Common myeloid progenitor, CD34-positive (primary cell): ENCODE data around the gene ARHGEF7.

Experiments
- CTCF ChIA-PET: fragments of 350-600 bp; sonication (Branson Sonifier 250); formaldehyde crosslinking; loops from one replicate; lab custom pipeline; 2021; ENCODE audit warnings: antibody characterized with exemption; lab: Charles Lee
- POLR2A ChIA-PET: fragments of 350-600 bp; sonication (Branson Sonifier 250); formaldehyde crosslinking; loops from one replicate; lab custom pipeline; 2021; ENCODE audit warnings: antibody characterized with exemption; lab: Charles Lee
- DNase-seq, 3 donors: peaks; one replicate each; pipeline versions ENCODE4 v3.0.0 to v3.0.0-alpha.2; 2013
- H3K27ac ChIP-seq, 2 experiments: 1 replicate in 1 of 2; 2 replicates in 1 of 2; pipeline ENCODE4 v1.7.0; 2013; ENCODE audit warnings: inconsistent platforms in 2 of 2, low read length in 2 of 2, mild to moderate bottlenecking in 2 of 2, low read depth in 1 of 2, moderate library complexity in 1 of 2; ENCODE audit not compliant: severe bottlenecking in 2 of 2, insufficient read depth in 1 of 2, poor library complexity in 1 of 2
- H3K27me3 ChIP-seq, 5 experiments: replicated peaks in 2 of 5; 1 replicate in 3 of 5; 2 replicates in 2 of 5; pipeline versions ENCODE4 v1.6.1 to v1.7.0; 2013; ENCODE audit warnings: low read length in 4 of 5, mild to moderate bottlenecking in 2 of 5, moderate library complexity in 2 of 5, inconsistent platforms in 1 of 5; ENCODE audit not compliant: insufficient read depth in 5 of 5, control insufficient read depth in 4 of 5
- H3K36me3 ChIP-seq, 4 experiments: 1 replicate in 2 of 4; 2 replicates in 2 of 4; pipeline versions ENCODE4 v1.6.1 to v1.7.0; 2013; ENCODE audit warnings: low read length in 3 of 4, control low read depth in 1 of 4, mild to moderate bottlenecking in 1 of 4; ENCODE audit not compliant: control insufficient read depth in 4 of 4, insufficient read depth in 4 of 4
- H3K4me1 ChIP-seq, 4 experiments: 1 replicate in 3 of 4; 2 replicates in 1 of 4; pipeline versions ENCODE4 v1.6.1 to v1.7.1; 2013; ENCODE audit warnings: low read length in 3 of 4, mild to moderate bottlenecking in 3 of 4, control low read depth in 1 of 4, inconsistent platforms in 1 of 4, moderate library complexity in 1 of 4; ENCODE audit not compliant: control insufficient read depth in 4 of 4, insufficient read depth in 4 of 4; ENCODE audit errors: control extremely low read depth in 1 of 4
- H3K4me3 ChIP-seq, 7 experiments: 1 replicate in 4 of 7; 2 replicates in 3 of 7; pipeline versions ENCODE4 v1.5.1 to v1.7.0; 2013; ENCODE audit warnings: mild to moderate bottlenecking in 7 of 7, low read length in 6 of 7, moderate library complexity in 6 of 7, inconsistent platforms in 2 of 7, low read depth in 2 of 7, control low read depth in 1 of 7; ENCODE audit not compliant: insufficient read depth in 4 of 7, control insufficient read depth in 1 of 7; ENCODE audit errors: extremely low read depth in 1 of 7
- H3K9me3 ChIP-seq, 5 experiments: 1 replicate in 4 of 5; 2 replicates in 1 of 5; pipeline versions ENCODE4 v1.6.1 to v1.7.1; 2013; ENCODE audit warnings: low read length in 4 of 5, mild to moderate bottlenecking in 2 of 5, inconsistent platforms in 1 of 5, low read depth in 1 of 5, moderate library complexity in 1 of 5; ENCODE audit not compliant: control insufficient read depth in 4 of 5, insufficient read depth in 2 of 5; ENCODE audit errors: control extremely low read depth in 1 of 5
- WGBS: methylation state at CpG from one replicate; pipeline ENCODE4 v1.1.5; 2013; ENCODE audit not compliant: insufficient coverage; 5-methylcytosine and 5-hydroxymethylcytosine counted together

The ARHGEF7 gene

DNA sequence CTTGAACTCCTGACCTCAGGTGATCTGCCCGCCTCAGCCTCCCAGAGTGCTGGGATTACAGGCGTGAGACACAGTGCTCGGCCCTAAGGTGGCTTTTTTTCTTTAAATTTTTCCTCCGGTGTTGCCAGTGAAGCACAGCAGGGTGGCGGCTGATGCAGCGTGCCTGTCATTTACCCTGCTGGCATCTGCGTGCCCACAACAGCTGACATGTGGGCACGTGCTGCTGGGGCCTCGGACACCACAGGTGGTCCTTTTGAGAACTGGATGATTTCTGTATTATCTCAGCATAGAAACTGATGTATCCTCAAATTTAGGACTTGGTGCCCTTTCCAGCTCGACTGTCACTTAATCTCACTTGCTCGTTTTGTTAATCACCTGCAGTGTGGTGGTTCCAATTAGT is 174.1 kb downstream of the ARHGEF7 start:
- no peak overlapping the region for H3K4me3 ChIP-seq
- 97% methylated on average over 11 of the region's 11 CpGs for WGBS
- POLR2A ChIA-PET = no interaction called here
- H3K27ac ChIP-seq = no peak overlapping the region
- H3K4me1 ChIP-seq = no peaks in the 10 kb centered on the region
- H3K27me3 ChIP-seq = peaks cover 0 to 19% (median 0%) of the 10 kb centered on the region in 5 experiments
- H3K9me3 ChIP-seq = no peaks in the 10 kb centered on the region
- peaks cover 18 to 87% (median 69%) of the 10 kb centered on the region in 4 experiments for H3K36me3 ChIP-seq
- CTCF ChIA-PET = interaction anchor here (1.8 kb wide), 1 partner anchor 10 kb away, joined by 3 read pairs; no protein-coding TSS in a partner anchor
- no peak for DNase-seq

DNA sequence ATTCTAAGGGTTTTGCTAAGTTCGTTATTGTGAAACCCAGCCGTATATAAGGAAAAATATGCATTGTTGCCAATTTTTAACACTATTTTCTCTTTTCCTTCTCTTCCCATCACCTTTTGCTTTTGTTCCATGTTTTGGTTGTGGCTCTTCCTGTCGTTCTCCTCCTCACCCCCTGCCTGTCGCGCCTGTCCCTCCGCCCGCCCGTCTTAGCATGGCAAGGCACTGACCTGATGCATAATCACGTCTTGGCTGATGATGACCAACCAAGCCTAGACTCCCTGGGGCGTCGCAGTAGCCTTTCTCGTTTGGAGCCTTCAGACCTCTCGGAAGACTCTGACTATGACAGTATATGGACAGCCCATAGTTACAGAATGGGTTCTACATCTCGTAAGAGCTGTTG is 176.8 kb downstream of the ARHGEF7 start:
- H3K4me1 ChIP-seq = peaks cover 0 to 9% (median 2%) of the 10 kb centered on the region in 4 experiments
- peaks cover 0 to 20% (median 0%) of the 10 kb centered on the region in 5 experiments for H3K27me3 ChIP-seq
- ChIA-PET CTCF (no interaction called here), POLR2A (no interaction called here)
- H3K4me3 ChIP-seq = no peak overlapping the region
- DNase-seq = no peak
- no peak overlapping the region for H3K27ac ChIP-seq
- peaks cover 14 to 67% (median 47%) of the 10 kb centered on the region in 4 experiments for H3K36me3 ChIP-seq
- WGBS = 100% methylated on average over 11 of the region's 14 CpGs
- H3K9me3 ChIP-seq = no peaks in the 10 kb centered on the region

DNA sequence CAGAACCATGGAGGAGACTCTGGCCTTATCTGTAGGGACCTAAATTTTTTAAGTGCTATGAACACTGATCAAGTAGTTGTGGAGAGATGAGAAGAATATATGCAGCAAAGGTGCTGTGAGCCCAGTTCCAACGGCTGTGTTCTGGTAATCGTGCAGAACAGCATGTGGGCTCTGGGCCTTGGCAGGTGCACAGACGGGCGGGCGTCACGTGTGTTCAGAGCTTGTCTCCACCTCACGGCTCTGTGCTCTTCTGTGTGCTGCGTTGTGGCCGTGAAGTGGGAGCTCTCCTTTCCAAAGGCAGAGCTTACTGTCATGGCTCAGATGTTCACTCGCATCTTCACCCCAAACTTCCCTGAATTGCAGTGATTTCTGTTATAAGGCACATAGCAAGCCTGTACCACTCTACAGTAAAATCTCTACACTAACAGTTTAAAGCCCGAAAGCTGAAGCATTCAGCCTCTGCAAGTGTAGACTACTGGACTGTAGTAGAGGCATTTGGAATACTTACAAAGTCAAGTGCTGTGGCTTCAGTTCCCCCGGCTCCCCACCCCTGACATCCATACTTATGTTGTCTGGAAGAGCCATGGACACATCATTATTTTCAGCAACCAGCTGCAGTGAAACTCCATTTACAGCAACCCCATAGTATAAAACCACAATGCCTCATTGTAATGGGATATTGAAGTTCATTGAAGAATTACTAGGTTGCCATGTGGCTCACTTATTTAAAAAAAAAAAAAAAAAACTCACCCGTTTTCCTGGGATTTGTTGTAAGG is 177.8 kb downstream of the ARHGEF7 start:
- ChIA-PET POLR2A (no interaction called here), CTCF (no interaction called here)
- H3K27me3 ChIP-seq = peaks cover 0 to 22% (median 0%) of the 10 kb centered on the region in 5 experiments
- DNase-seq = no peak
- 94% methylated on average over 12 of the region's 13 CpGs for WGBS
- H3K4me3 ChIP-seq = no peak overlapping the region
- no peaks in the 10 kb centered on the region for H3K9me3 ChIP-seq
- peaks cover 5 to 59% (median 38%) of the 10 kb centered on the region in 4 experiments for H3K36me3 ChIP-seq
- H3K4me1 ChIP-seq = peaks cover 0 to 9% (median 2%) of the 10 kb centered on the region in 4 experiments
- H3K27ac ChIP-seq = no peak overlapping the region

DNA sequence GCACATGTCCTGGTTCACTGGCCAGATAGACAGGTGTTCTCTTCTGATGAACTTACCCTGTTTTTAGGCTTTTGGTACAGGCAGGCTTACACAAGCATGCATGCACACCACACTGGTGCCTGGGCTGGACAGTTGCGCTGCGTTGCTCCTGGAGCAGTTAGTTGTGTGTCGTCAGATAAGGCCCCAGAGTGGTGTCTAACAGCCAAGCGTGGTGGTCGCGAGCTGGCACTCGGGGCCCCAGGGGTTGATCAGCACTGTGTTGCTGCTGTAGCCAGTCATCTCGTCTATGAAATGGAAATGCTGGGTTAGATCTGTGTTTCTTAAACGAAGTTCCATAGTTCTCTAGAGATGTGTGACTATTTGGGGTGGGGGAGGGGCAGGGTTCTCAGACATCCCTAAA is 180.8 kb downstream of the ARHGEF7 start:
- CTCF ChIA-PET = no interaction called here
- H3K27ac ChIP-seq = no peak overlapping the region
- H3K9me3 ChIP-seq = no peaks in the 10 kb centered on the region
- peaks cover 0 to 34% (median 0%) of the 10 kb centered on the region in 5 experiments for H3K27me3 ChIP-seq
- H3K36me3 ChIP-seq = peaks cover 0 to 57% (median 36%) of the 10 kb centered on the region in 4 experiments
- no peak overlapping the region for H3K4me3 ChIP-seq
- WGBS = 86% methylated on average over 9 of the region's 9 CpGs
- POLR2A ChIA-PET = interaction anchor here (0.7 kb wide), 1 partner anchor 521 kb away, joined by 3 read pairs; no protein-coding TSS in a partner anchor
- peak in 2 of 3 donors; percentile 4 to 19 for DNase-seq
- peaks cover 0 to 9% (median 2%) of the 10 kb centered on the region in 4 experiments for H3K4me1 ChIP-seq

DNA sequence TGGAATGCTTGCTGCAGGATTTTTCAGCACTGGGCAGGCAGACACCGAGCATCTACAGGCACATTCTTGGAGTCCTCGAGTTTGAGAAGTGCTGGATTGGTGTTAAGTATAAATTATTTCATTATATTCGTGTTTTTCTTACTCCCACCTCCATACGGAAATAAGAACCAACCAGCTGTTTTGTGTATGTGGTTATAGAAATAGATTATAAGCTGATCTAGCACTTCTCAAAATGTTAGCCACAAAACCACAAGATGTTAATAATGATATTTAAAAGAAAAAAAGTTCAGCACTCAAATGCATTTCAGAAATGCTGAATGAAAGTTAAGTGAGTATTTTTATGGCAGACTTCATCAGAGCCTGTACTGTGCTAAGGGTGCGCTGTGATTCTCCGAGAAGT is 181.3 kb downstream of the ARHGEF7 start:
- WGBS = 92% methylated on average over 2 of the region's 6 CpGs
- DNase-seq = peak; percentile 2 to 52 (median 36)
- Histone ChIP-seq H3K36me3 (peaks cover 4 to 56% (median 37%) of the 10 kb centered on the region in 4 experiments), H3K27ac (no peak overlapping the region), H3K4me3 (no peak overlapping the region), H3K27me3 (peaks cover 0 to 30% (median 0%) of the 10 kb centered on the region in 5 experiments), H3K9me3 (no peaks in the 10 kb centered on the region), H3K4me1 (peaks cover 0 to 9% (median 2%) of the 10 kb centered on the region in 4 experiments)
- ChIA-PET POLR2A (interaction anchor here (0.7 kb wide), 1 partner anchor 521 kb away, joined by 3 read pairs; no protein-coding TSS in a partner anchor), CTCF (no interaction called here)

DNA sequence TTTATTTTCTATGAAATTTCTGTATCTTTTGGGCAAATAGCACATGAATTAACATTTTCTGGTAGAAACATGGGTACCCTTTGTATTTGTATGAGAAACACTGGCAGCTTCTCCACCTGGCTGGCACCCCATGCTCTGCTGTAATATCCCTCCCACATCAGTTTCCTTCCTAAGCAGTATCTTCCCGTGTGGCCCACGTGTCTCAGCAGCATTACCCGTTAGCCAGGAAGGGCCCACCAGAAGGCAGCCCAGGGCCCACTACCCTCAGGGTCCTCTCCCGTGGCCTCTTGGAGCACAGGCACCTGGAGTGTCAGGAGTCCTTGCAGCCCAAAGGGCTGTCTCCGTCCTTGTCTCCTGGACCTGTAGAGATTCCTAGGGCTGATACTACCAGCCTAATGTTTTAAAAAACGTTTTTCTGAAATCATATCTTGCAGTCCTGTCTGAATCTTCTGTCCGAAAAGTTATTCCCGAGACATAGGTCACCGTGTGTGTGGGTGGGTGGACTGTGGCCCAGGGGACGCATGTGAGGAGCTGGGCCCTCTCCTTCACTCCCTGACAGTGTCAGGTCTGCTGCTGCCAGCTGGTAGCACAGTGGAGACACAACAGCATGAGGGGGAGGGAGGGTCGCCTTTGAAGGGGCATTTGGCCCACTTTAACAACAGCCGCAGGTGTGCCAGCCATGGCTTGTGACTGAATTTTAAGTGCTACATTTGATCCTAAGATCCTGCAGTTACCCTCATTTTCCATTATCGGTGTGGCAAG is 183.3 kb downstream of the ARHGEF7 start:
- Histone ChIP-seq H3K36me3 (peaks cover 7 to 57% (median 38%) of the 10 kb centered on the region in 4 experiments), H3K4me3 (no peak overlapping the region), H3K4me1 (peaks cover 0 to 9% (median 2%) of the 10 kb centered on the region in 4 experiments), H3K27me3 (peaks cover 0 to 26% (median 0%) of the 10 kb centered on the region in 5 experiments), H3K27ac (no peak overlapping the region), H3K9me3 (no peaks in the 10 kb centered on the region)
- no peak for DNase-seq
- WGBS = 96% methylated on average over 11 of the region's 13 CpGs
- ChIA-PET POLR2A (no interaction called here), CTCF (interaction anchor here (1.5 kb wide), 1 partner anchor 10 kb away, joined by 3 read pairs; no protein-coding TSS in a partner anchor)
